Measurements from ENCODE around the gene TRHDE.
A peak's percentile ranks its signal among the peaks of the same experiment; 100 is the strongest.

The TRHDE gene

GRCh38 chr12:72273499-72273837, 1.3 kb downstream of the TRHDE start:
- DNase-seq (ENCODE audit: low spot score), result no peak

- no peak for DNase-seq (ENCODE audit: low spot score)
Observed at GRCh38 chr12:72273851-72274351, 1.7 kb downstream of the TRHDE start.

GRCh38 chr12:72274931-72275330, 2.8 kb downstream of the TRHDE start:
- DNase-seq (ENCODE audit: low spot score), result no peak

GRCh38 chr12:72275526-72275925, 3.4 kb downstream of the TRHDE start:
- no peak for DNase-seq (ENCODE audit: low spot score)

GRCh38 chr12:72276181-72276805, 4.1 kb downstream of the TRHDE start:
- DNase-seq (ENCODE audit: low spot score), result no peak

- DNase-seq (ENCODE audit: low spot score), result no peak
Observed at GRCh38 chr12:72277415-72277814, 5.2 kb downstream of the TRHDE start.

- no peak for DNase-seq (ENCODE audit: low spot score)
Observed at GRCh38 chr12:72278894-72279293, 6.7 kb downstream of the TRHDE start.

GRCh38 chr12:72281126-72281525, 9.0 kb downstream of the TRHDE start:
- no peak for DNase-seq (ENCODE audit: low spot score)

- peak; percentile 53 for DNase-seq (ENCODE audit: low spot score)
Observed at GRCh38 chr12:72282721-72283120, 10.6 kb downstream of the TRHDE start.

GRCh38 chr12:72285861-72286260, 13.7 kb downstream of the TRHDE start:
- DNase-seq (ENCODE audit: low spot score), result no peak

GRCh38 chr12:72286526-72286925, 14.4 kb downstream of the TRHDE start:
- no peak for DNase-seq (ENCODE audit: low spot score)

GRCh38 chr12:72288436-72288835, 16.3 kb downstream of the TRHDE start:
- DNase-seq (ENCODE audit: low spot score), result no peak

GRCh38 chr12:72288911-72289310, 16.7 kb downstream of the TRHDE start:
- no peak for DNase-seq (ENCODE audit: low spot score)

GRCh38 chr12:72289633-72290032, 17.5 kb downstream of the TRHDE start:
- no peak for DNase-seq (ENCODE audit: low spot score)

GRCh38 chr12:72291175-72291574, 19.0 kb downstream of the TRHDE start:
- DNase-seq (ENCODE audit: low spot score), result no peak

GRCh38 chr12:72293701-72294100, 21.5 kb downstream of the TRHDE start:
- DNase-seq (ENCODE audit: low spot score), result no peak

- DNase-seq (ENCODE audit: low spot score), result no peak
Observed at GRCh38 chr12:72295101-72295500, 22.9 kb downstream of the TRHDE start.

- DNase-seq (ENCODE audit: low spot score), result no peak
Observed at GRCh38 chr12:72295744-72296143, 23.6 kb downstream of the TRHDE start.

- no peak for DNase-seq (ENCODE audit: low spot score)
Observed at GRCh38 chr12:72296389-72296788, 24.2 kb downstream of the TRHDE start.

GRCh38 chr12:72297666-72298065, 25.5 kb downstream of the TRHDE start:
- no peak for DNase-seq (ENCODE audit: low spot score)

- DNase-seq (ENCODE audit: low spot score), result no peak
Observed at GRCh38 chr12:72300728-72301127, 28.6 kb downstream of the TRHDE start.

- no peak for DNase-seq (ENCODE audit: low spot score)
Observed at GRCh38 chr12:72304751-72305150, 32.6 kb downstream of the TRHDE start.

GRCh38 chr12:72307229-72307628, 35.1 kb downstream of the TRHDE start:
- DNase-seq (ENCODE audit: low spot score), result no peak

- no peak for DNase-seq (ENCODE audit: low spot score)
Observed at GRCh38 chr12:72311946-72312345, 39.8 kb downstream of the TRHDE start.

GRCh38 chr12:72313806-72314205, 41.6 kb downstream of the TRHDE start:
- DNase-seq (ENCODE audit: low spot score), result no peak

All from Ammon's horn (tissue), 1 donor.